HL-60 (cell line): Measurements from ENCODE around the gene STXBP4.

Experiments
- DNase-seq, 2 experiments: peaks; one replicate each; pipeline ENCODE4 v3.0.0-alpha.2; 2010 to 2020; ENCODE audit warnings: low read depth in 1 of 2, low spot score in 1 of 2
- H3K27ac ChIP-seq: fragments of 250-450 bp; sonication (Bioruptor Pico); replicated peaks from 2 replicates; pipeline ENCODE4 v1.5.1; 2020; ENCODE audit warnings: mild to moderate bottlenecking, moderate library complexity
- H3K27me3 ChIP-seq: fragments of 250-450 bp; sonication (Bioruptor Pico); 2 replicates; pipeline ENCODE4 v1.5.1; 2021; ENCODE audit warnings: mild to moderate bottlenecking, moderate library complexity; ENCODE audit not compliant: insufficient read depth, poor library complexity, severe bottlenecking
- H3K4me3 ChIP-seq: replicated peaks from 2 replicates; pipeline ENCODE4 v1.5.1; 2011; ENCODE audit warnings: mild to moderate bottlenecking, control low read depth, low read length; ENCODE audit not compliant: insufficient read depth
- CTCF ChIP-seq: IDR thresholded peaks from one replicate; pipeline ENCODE4 v1.5.1; 2011; ENCODE audit warnings: low read length, control low read depth, inconsistent platforms; ENCODE audit not compliant: insufficient read depth
- GABPA ChIP-seq: IDR thresholded peaks from 2 replicates; pipeline ENCODE4 v1.6.1; 2012; ENCODE audit warnings: low read depth
- POLR2AphosphoS5 ChIP-seq: IDR thresholded peaks from 2 replicates; pipeline ENCODE4 v1.6.1; 2012; ENCODE audit warnings: low read depth
- REST ChIP-seq: IDR thresholded peaks from 2 replicates; pipeline ENCODE4 v1.6.1; 2012; ENCODE audit warnings: low read depth; ENCODE audit not compliant: insufficient replicate concordance
- SPI1 ChIP-seq: IDR thresholded peaks from 2 replicates; pipeline ENCODE4 v1.6.1; 2012; ENCODE audit warnings: low read depth, mild to moderate bottlenecking, borderline replicate concordance

Gene STXBP4

GRCh38 chr17:55172612-55173011 lies 204.0 kb downstream of the STXBP4 start:
- DNase-seq, result no peak
- TF ChIP-seq CTCF (no peak), REST (no peak), GABPA (no peak), SPI1 (no peak), POLR2AphosphoS5 (no peak)
- no peak overlapping the region for H3K4me3 ChIP-seq
- H3K27ac ChIP-seq, result no peak overlapping the region
- H3K27me3 ChIP-seq, result no peaks in the 10 kb centered on the region

- TF ChIP-seq REST, result no peak
- TF ChIP-seq POLR2AphosphoS5, result no peak
- no peak for TF ChIP-seq SPI1
- no peak for TF ChIP-seq GABPA
- TF ChIP-seq CTCF, result no peak
- no peaks in the 10 kb centered on the region for H3K27me3 ChIP-seq
Observed at GRCh38 chr17:55174133-55174532, 205.6 kb downstream of the STXBP4 start.

GRCh38 chr17:55175788-55176427 lies 207.3 kb downstream of the STXBP4 start:
- Histone ChIP-seq H3K27ac (no peak overlapping the region), H3K4me3 (no peak overlapping the region), H3K27me3 (no peaks in the 10 kb centered on the region)
- TF ChIP-seq SPI1 (no peak), CTCF (no peak), GABPA (no peak), REST (no peak), POLR2AphosphoS5 (no peak)
- no peak for DNase-seq

More at GRCh38 chr17:55174133-55174532, 205.6 kb downstream of the STXBP4 start:
- Histone ChIP-seq H3K4me3 (no peak overlapping the region), H3K27ac (no peak overlapping the region)
- no peak for DNase-seq
